ENCODE data around the gene MDP1.
"Not testable (repeated sequence)": the region's sequence is repeated elsewhere in the genome, so short reads cannot be mapped to it uniquely, and the experiment has no call there.

DNA sequence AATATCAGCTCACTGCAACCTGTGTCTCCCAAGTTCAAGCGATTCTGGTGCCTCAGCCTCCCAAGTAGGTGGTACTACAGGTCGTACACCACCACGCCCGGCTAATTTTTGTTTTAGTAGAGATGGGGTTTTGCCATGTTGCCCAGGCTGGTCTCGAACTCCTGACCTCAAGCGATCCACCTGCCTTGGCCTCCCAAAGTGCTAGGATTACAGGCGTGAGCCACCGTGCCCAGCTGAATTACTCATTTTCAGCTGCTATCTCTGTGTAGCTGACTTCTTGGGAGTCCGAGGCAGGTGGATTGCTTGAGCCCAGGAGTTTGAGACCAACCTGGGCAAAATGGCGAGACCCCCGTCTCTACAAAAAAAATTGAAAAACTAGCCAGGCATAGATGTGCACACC is 29.5 kb upstream of the MDP1 start:
- TF ChIP-seq POLR2A (IDR thresholded peaks at IDR 0.05) = not testable (repeated sequence)
- TF ChIP-seq, protein P1, sequence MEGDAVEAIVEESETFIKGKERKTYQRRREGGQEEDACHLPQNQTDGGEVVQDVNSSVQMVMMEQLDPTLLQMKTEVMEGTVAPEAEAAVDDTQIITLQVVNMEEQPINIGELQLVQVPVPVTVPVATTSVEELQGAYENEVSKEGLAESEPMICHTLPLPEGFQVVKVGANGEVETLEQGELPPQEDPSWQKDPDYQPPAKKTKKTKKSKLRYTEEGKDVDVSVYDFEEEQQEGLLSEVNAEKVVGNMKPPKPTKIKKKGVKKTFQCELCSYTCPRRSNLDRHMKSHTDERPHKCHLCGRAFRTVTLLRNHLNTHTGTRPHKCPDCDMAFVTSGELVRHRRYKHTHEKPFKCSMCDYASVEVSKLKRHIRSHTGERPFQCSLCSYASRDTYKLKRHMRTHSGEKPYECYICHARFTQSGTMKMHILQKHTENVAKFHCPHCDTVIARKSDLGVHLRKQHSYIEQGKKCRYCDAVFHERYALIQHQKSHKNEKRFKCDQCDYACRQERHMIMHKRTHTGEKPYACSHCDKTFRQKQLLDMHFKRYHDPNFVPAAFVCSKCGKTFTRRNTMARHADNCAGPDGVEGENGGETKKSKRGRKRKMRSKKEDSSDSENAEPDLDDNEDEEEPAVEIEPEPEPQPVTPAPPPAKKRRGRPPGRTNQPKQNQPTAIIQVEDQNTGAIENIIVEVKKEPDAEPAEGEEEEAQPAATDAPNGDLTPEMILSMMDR (IDR thresholded peaks at IDR 0.05) = not testable (repeated sequence)
